ENCODE results near the gene ZRANB1. TPM values are rescaled to one million over a fixed set of nuclear protein-coding genes. Genes with fewer than 3 reads are reported as not detected.

Gene ZRANB1
- total RNA-seq, 1 donor from 2014 or later: 24.0 TPM

DNA sequence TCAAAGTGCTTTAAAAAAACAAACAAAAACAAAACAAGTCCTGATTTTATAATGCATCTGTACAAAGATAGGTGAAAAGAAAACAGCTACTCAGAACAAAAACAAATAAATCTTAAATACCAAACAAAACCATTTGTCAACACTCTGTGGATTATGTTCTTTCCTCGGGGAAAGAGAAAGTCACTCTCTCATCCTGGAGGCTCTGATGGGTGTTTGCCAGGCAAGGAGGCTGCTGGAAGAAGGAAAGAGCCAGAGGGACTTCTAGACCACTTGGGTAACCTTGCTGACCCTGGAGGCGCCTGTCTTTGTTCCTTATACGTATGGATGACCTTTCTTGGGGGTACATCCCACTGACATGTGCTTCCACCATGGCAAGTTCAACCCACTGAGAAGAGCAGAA lies 92.8 kb downstream of the ZRANB1 start:
- no peak for DNase-seq (ENCODE audit: low read depth, low spot score)
- no peak overlapping the region for H3K27ac Mint-ChIP-seq (ENCODE audit: unreplicated experiment)
- TF ChIP-seq CTCF (conservative IDR thresholded peaks at IDR 0.05): no peak
- peaks cover 38% of the 10 kb centered on the region for H3K4me1 Mint-ChIP-seq
- H3K9me3 Mint-ChIP-seq: no peaks in the 10 kb centered on the region
- H3K4me3 Mint-ChIP-seq: no peak overlapping the region
- H3K27me3 Mint-ChIP-seq (ENCODE audit: low read depth): no peaks in the 10 kb centered on the region
- H3K36me3 Mint-ChIP-seq (ENCODE audit: low read depth): peaks cover 4% of the 10 kb centered on the region

DNA sequence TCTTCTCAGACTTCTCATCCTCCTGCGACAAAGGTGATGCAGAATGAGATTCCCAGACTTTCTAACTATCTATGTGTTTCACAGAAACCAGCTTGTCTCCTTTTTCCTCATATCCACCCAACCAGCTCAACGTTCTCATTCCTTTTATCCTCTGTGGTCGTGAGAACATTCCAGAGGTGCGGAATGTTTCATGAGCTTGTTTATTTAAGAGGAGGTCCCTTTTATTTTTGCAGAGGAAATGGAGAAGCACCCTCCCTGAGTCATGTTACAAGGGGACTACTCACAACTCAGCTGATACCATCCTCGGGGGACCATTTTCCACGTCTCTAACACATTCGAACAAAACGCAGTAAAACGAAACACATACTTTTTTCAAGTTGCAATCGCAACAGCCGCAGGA lies 93.2 kb downstream of the ZRANB1 start:
- Mint-ChIP-seq H3K9me3 (no peaks in the 10 kb centered on the region), H3K27me3 (ENCODE audit: low read depth) (no peaks in the 10 kb centered on the region), H3K4me3 (no peak overlapping the region), H3K36me3 (ENCODE audit: low read depth) (peaks cover 4% of the 10 kb centered on the region), H3K4me1 (peaks cover 38% of the 10 kb centered on the region), H3K27ac (ENCODE audit: unreplicated experiment) (no peak overlapping the region)
- TF ChIP-seq CTCF (conservative IDR thresholded peaks at IDR 0.05): no peak
- no peak for DNase-seq (ENCODE audit: low read depth, low spot score)

DNA sequence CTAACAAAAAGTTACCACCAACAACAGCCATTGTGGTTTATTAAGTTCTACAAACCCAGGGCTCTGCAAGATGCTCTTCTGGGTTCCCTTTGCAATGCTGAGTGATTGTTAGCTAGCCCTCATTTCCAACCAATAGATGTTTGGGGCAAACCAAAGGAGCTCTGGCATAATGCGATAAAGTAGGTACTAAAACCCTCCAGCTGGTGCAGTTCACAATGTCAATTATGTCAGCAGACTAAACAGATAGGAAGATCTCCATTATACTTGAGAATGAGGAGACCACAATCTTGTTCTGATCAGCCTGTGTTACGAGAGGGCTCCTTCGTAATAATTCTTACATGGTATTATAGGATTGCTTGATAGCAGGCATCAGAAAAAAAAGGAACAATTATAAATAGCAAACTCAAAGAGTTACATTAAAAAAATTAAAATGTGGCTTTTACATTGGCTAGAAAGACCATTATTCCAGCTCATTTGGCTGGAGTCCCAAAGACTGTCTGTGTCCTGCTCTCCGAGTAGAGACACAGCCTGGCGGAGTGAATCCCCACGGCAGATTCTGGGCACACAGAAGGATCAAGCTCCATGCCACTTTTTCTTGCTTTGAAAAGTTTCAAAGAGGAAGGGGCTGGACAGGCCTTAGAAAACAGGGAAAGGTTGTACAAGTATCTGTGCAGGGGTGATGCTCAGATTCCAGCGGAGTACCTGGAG lies 93.8 kb downstream of the ZRANB1 start:
- no peak for TF ChIP-seq CTCF (conservative IDR thresholded peaks at IDR 0.05)
- Mint-ChIP-seq H3K9me3 (no peaks in the 10 kb centered on the region), H3K4me3 (no peak overlapping the region), H3K36me3 (ENCODE audit: low read depth) (peaks cover 4% of the 10 kb centered on the region), H3K27ac (ENCODE audit: unreplicated experiment) (no peak overlapping the region), H3K27me3 (ENCODE audit: low read depth) (no peaks in the 10 kb centered on the region), H3K4me1 (peaks cover 43% of the 10 kb centered on the region)
- DNase-seq (ENCODE audit: low read depth, low spot score): no peak

DNA sequence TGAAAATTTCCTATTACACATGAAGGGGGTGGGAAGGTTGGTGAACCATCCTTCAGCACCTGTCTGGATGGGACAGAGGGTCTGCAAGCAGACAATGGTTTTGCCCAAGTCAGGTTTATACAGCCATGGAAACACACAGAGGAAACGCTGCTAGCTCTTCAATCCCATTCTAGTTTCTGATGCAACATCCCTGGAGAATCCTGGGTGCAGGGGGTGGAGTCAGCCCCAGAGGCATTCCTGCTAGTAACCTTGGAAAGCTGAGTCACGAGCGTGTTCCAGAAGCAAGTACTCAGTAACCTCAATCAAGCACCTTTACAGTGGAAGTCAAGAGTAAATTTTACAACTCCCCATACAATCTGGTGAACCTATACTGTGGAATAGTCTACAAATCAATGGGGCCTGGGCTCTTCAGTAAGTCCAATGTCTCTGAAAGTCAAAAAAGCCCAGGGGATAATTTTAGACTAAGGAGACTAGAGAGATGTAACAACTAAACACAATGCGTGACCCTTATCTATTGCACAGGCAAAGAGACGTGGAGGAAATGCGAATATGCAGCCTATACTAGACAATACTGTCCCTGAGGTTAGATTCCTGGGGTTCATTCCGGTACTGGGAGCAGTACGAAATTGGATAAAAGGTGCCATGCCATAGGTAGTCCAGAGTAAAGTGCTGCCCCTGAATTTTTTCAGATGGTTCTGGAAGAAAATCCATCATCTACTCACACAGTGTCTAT lies 95.4 kb downstream of the ZRANB1 start:
- H3K27me3 Mint-ChIP-seq (ENCODE audit: low read depth): no peaks in the 10 kb centered on the region
- H3K36me3 Mint-ChIP-seq (ENCODE audit: low read depth): peaks cover 5% of the 10 kb centered on the region
- H3K9me3 Mint-ChIP-seq: no peaks in the 10 kb centered on the region
- no peak for TF ChIP-seq CTCF (conservative IDR thresholded peaks at IDR 0.05)
- no peak for DNase-seq (ENCODE audit: low read depth, low spot score)
- peak overlapping the region; percentile 13 for H3K4me3 Mint-ChIP-seq
- peaks cover 45% of the 10 kb centered on the region for H3K4me1 Mint-ChIP-seq
- H3K27ac Mint-ChIP-seq (ENCODE audit: unreplicated experiment): peak overlapping the region; percentile 71

Small RNA genes within 50 kb of the gene (microRNA-seq; reads per million reads assigned to microRNA genes)
- not detected for gene MIR4296

Other genes starting within 250 kb of the ZRANB1 start
- gene FAM53B, start 197.7 kb upstream of the ZRANB1 start, total RNA-seq: 41.3 TPM in 2 replicates
- gene EEF1AKMT2, start 150.2 kb upstream of the ZRANB1 start, total RNA-seq: 18.2 and 21.9 TPM in 2 replicates
- 16.0 and 17.0 TPM in 2 replicates for gene ABRAXAS2, start 140.3 kb upstream of the ZRANB1 start, total RNA-seq
- gene CTBP2, start 218.4 kb downstream of the ZRANB1 start, total RNA-seq: 127 TPM in 2 replicates